GM10266 (cell line): ENCODE data around the gene RDH14.

Experiments
- DNase-seq: peaks from one replicate; pipeline ENCODE4 v3.0.0; 2012; ENCODE audit errors: extremely low spot score
- CTCF ChIP-seq: IDR thresholded peaks from 2 replicates; pipeline ENCODE4 v1.5.1; 2012; ENCODE audit warnings: mild to moderate bottlenecking, low read depth; ENCODE audit not compliant: control insufficient read depth, insufficient read depth; ENCODE audit errors: missing control alignments

The RDH14 gene

GRCh38 chr2:18526429-18526828 lies 34.0 kb downstream of the RDH14 start:
- DNase-seq = no peak
- TF ChIP-seq CTCF = no peak

- no peak for DNase-seq
- TF ChIP-seq CTCF = no peak
Observed at GRCh38 chr2:18525852-18526251, 34.6 kb downstream of the RDH14 start.

- no peak for TF ChIP-seq CTCF
- no peak for DNase-seq
Observed at GRCh38 chr2:18525236-18525635, 35.2 kb downstream of the RDH14 start.

GRCh38 chr2:18522484-18523146 lies 37.8 kb downstream of the RDH14 start:
- DNase-seq = no peak

GRCh38 chr2:18520451-18521425 lies 39.7 kb downstream of the RDH14 start:
- peak; percentile 64 for DNase-seq
- peak; percentile 84 for TF ChIP-seq CTCF

More at GRCh38 chr2:18522484-18523146, 37.8 kb downstream of the RDH14 start:
- TF ChIP-seq CTCF = no peak

- TF ChIP-seq CTCF = no peak
- DNase-seq = no peak
Observed at GRCh38 chr2:18519914-18520450, 40.5 kb downstream of the RDH14 start.
